Activated T-helper 17 cell treated with anti-CD3 and anti-CD28 coated beads, Interleukin-2, amount 50 U/mL, for 72 hours (primary cell): Measurements from ENCODE around the gene NAALADL2. TPM values are rescaled to one million over a fixed set of nuclear protein-coding genes. Genes with fewer than 3 reads are reported as not detected.

Experiments used
- ATAC-seq: fragments of 150-1000 bp; cut with Tn5 transposase; replicated peaks from 2 replicates; pipeline ENCODE4 v1.10.0; 2021; ENCODE audit warnings: mild to moderate bottlenecking, moderate library complexity
- H3K27ac Mint-ChIP-seq: one replicate; pipeline ENCODE4 v1.8.0; 2022; ENCODE audit warnings: mixed read lengths
- H3K27me3 Mint-ChIP-seq: one replicate; pipeline ENCODE4 v1.8.0; 2022; ENCODE audit warnings: mixed read lengths
- H3K36me3 Mint-ChIP-seq: one replicate; pipeline ENCODE4 v1.8.0; 2022; ENCODE audit warnings: low read depth, mild to moderate bottlenecking, mixed read lengths
- H3K4me1 Mint-ChIP-seq: one replicate; pipeline ENCODE4 v1.8.0; 2022; ENCODE audit warnings: mixed read lengths
- H3K4me3 Mint-ChIP-seq: one replicate; pipeline ENCODE4 v1.8.0; 2022; ENCODE audit warnings: mild to moderate bottlenecking, mixed read lengths
- H3K9me3 Mint-ChIP-seq: one replicate; pipeline ENCODE4 v1.8.0; 2022; ENCODE audit warnings: mixed read lengths
- total RNA-seq, 2 donors: library from RNA; stranded (reverse); gene quantifications; one replicate each; pipeline ENCODE4 v1.2.3, GENCODE V29; 2022

Gene NAALADL2
- total RNA-seq, 2 donors from 2014 or later = not detected

DNA sequence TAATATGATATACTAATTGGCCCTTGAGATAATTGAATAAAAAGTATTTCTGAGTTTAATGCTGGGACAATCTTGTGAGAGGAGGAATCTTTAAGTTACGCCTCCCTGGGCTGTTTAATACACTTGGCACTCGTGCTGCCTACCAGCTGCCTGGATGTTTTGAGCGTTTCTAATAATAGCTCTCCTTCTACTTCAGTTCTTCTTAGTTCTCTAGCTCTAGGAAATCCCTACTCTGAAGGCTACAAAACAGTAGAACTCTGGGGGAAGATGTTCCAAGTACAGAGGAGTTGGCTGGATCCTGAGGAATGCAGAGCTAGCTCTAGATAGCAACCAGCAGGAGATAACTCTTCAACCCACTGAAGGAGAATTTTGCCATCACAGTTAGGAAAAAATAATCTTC, 3.5 kb downstream of the NAALADL2 start:
- ATAC-seq = no peak
- Mint-ChIP-seq H3K27me3 (no peaks in the 10 kb centered on the region), H3K4me3 (no peak overlapping the region), H3K36me3 (no peaks in the 10 kb centered on the region), H3K27ac (no peak overlapping the region), H3K9me3 (peaks cover 4% of the 10 kb centered on the region), H3K4me1 (no peaks in the 10 kb centered on the region)

DNA sequence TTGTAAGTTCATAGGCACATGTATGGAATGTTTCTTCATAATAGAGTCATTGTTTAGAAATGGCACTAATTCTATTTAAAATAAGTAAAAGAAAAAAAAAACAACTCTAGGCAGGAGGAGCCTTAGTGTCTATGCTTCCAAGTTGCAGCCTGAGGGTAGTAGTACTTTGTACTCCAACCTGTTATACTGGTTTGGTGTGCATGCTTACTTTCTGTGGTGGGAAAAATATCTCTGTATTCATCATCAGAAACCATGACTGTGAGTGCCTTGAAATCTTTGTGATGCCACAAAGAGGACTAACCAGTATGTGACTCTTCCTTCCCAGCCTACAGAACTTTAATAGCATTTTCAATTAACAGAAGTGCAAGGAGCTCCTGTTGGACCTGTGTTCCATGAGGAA, 4.4 kb downstream of the NAALADL2 start:
- Mint-ChIP-seq H3K4me3 (no peak overlapping the region), H3K36me3 (no peaks in the 10 kb centered on the region), H3K9me3 (peaks cover 4% of the 10 kb centered on the region), H3K27me3 (no peaks in the 10 kb centered on the region), H3K4me1 (no peaks in the 10 kb centered on the region), H3K27ac (no peak overlapping the region)
- no peak for ATAC-seq

DNA sequence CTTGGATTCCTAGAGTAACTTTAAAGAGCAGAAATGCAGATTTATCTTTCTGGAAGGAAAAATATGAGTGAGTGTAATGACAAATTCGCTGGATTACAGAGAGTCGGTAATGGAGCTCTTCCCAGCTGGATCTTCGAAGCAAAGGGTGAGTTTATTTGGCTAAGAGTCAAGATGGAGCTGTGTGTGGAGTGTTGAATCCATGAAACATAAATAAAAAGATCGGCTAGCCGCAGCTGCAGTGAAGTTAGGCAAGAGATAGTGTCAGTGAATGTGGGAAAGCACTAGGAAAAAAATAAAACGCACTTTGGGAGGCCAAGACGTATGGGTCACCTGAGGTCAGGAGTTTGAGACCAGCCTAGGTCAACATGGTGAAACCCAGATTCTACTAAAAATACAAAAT, 10.3 kb downstream of the NAALADL2 start:
- H3K36me3 Mint-ChIP-seq = no peaks in the 10 kb centered on the region
- H3K9me3 Mint-ChIP-seq = no peaks in the 10 kb centered on the region
- no peaks in the 10 kb centered on the region for H3K27me3 Mint-ChIP-seq
- no peak for ATAC-seq
- H3K4me3 Mint-ChIP-seq = no peak overlapping the region
- H3K4me1 Mint-ChIP-seq = no peaks in the 10 kb centered on the region
- no peak overlapping the region for H3K27ac Mint-ChIP-seq

DNA sequence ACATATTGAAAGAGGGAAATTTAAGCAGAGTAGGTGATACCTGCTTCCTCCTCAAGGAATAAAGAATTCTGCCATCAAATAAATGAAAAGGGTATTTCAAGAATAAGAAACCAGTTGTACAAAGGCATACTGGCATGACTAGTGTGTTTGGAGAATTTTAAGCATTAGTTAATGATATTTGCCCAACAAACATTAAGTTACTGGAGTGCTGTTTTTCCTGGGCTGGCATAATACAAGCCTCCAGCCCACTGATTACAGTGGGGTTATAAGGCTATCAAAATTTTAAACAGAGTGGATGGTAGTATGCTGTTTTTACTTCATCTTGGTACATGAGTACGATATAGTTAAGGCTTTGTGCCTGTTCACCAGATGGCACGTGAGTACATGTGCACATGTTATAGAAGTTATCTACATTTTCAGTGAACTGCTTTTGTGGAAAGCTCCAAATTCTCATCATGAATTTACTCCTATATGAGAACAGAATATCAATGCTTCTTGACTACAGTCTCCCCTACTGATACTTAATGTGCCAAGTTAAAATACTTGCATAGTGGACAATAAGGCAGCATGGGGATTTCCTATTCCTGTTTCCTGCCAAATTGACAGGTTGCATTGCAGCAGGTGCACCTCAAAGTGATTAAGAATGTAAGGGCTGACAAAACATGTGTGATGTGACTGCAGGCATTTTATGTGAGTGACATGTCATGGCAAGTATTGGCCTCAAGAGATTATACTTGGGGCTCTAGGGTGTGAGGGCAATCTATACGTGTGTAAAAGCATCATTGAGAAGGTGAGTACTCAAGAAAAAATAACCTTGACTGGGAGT, 14.9 kb downstream of the NAALADL2 start:
- no peaks in the 10 kb centered on the region for H3K27me3 Mint-ChIP-seq
- no peaks in the 10 kb centered on the region for H3K36me3 Mint-ChIP-seq
- no peak overlapping the region for H3K4me3 Mint-ChIP-seq
- no peaks in the 10 kb centered on the region for H3K4me1 Mint-ChIP-seq
- ATAC-seq = no peak
- H3K9me3 Mint-ChIP-seq = peaks cover 4% of the 10 kb centered on the region
- no peak overlapping the region for H3K27ac Mint-ChIP-seq

DNA sequence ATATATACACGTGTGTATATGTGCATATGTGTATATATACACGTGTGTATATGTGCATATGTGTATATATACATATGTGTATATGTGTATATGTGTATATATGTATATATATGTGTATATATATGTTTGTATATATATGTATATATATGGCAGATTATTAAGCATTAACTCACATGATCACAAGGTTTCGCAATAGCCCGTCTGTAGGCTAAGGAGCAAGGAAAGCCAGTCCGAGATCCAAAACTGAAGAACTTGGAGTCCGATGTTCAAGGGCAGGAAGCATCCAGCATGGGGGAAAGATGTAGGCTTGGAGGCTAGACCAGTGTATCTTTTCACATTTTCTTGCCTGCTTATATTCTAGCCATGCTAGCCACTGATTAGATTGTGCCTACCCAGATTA, 23.7 kb downstream of the NAALADL2 start:
- Mint-ChIP-seq H3K9me3 (peaks cover 11% of the 10 kb centered on the region), H3K4me1 (no peaks in the 10 kb centered on the region), H3K27me3 (no peaks in the 10 kb centered on the region), H3K36me3 (no peaks in the 10 kb centered on the region), H3K4me3 (no peak overlapping the region), H3K27ac (no peak overlapping the region)
- no peak for ATAC-seq

DNA sequence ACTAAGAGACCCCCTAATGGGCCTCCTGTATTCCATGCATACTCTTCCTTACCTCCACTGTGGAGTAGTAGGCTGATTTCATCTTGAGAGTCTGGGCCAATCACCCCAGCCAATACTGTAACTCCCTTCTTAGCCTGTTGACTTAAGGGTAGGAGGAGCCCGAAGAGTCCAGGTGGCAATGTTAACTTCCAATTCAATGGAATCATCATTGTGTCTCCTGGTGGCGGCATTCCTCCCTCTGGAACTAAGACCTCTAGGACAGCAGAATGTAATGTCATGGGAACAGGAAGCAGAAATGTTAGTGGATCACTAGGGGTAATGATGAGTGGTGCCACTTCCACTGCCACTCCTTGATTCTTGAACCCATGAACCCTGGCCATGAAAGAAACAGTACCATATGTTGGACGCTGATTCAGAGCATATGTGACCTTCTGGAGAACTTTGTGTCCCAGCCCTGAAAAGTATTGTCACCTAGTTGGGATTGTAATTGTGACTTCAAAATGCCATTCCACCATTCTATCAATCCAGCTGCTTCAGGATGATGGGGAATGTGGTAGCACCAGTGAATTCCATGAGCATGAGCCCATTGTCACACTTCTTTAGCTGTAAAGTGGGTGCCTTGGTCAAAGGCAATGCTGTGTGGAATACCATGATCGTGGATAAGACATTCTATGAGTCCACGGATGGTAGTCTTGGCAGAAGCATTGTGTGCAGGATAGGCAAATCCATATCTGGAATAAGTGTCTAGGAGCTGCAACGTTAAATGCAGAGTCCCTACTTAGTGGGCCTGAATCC, 24.9 kb downstream of the NAALADL2 start:
- H3K9me3 Mint-ChIP-seq = peaks cover 7% of the 10 kb centered on the region
- H3K27ac Mint-ChIP-seq = no peak overlapping the region
- H3K36me3 Mint-ChIP-seq = no peaks in the 10 kb centered on the region
- H3K27me3 Mint-ChIP-seq = no peaks in the 10 kb centered on the region
- H3K4me1 Mint-ChIP-seq = no peaks in the 10 kb centered on the region
- no peak overlapping the region for H3K4me3 Mint-ChIP-seq
- ATAC-seq = no peak

DNA sequence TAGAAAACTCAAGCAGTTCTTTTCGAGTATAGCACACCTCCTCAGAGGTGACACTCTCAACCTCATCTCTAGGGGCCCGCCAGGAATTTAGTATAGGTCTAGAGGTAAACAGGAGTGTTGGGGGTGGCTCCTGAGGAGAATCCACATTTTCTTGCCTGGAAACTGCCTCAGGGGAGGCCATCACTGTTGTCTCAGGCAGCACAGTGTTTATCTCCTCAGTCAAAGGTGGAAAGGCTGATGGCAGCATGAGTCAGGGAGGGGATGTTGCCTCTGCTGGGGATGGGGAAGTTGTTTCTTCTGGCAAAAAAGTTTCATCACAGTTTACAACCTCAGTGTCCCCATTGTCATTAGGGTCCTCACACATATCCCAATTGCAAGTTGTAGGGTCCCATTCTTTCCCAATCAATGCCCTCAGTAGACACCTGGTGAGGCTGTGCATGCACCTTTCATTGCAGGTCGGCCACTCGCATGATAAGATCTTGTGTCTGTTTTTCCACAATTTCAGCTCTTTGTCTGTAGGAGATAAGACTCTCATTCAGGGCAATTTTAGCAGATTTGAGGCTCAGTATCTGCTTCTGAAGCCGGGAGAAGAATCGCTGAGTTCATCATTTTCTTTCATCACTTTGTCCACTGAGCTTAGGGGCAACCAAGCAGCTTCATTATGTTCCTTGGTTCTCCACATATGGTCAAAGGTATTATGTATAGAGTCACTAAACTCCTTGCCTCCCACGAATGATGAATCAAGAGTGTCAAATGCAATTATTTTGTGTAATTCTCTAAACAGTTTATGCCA, 25.8 kb downstream of the NAALADL2 start:
- no peak overlapping the region for H3K27ac Mint-ChIP-seq
- H3K9me3 Mint-ChIP-seq = peaks cover 2% of the 10 kb centered on the region
- H3K4me3 Mint-ChIP-seq = no peak overlapping the region
- H3K4me1 Mint-ChIP-seq = no peaks in the 10 kb centered on the region
- no peaks in the 10 kb centered on the region for H3K27me3 Mint-ChIP-seq
- no peak for ATAC-seq
- H3K36me3 Mint-ChIP-seq = no peaks in the 10 kb centered on the region

DNA sequence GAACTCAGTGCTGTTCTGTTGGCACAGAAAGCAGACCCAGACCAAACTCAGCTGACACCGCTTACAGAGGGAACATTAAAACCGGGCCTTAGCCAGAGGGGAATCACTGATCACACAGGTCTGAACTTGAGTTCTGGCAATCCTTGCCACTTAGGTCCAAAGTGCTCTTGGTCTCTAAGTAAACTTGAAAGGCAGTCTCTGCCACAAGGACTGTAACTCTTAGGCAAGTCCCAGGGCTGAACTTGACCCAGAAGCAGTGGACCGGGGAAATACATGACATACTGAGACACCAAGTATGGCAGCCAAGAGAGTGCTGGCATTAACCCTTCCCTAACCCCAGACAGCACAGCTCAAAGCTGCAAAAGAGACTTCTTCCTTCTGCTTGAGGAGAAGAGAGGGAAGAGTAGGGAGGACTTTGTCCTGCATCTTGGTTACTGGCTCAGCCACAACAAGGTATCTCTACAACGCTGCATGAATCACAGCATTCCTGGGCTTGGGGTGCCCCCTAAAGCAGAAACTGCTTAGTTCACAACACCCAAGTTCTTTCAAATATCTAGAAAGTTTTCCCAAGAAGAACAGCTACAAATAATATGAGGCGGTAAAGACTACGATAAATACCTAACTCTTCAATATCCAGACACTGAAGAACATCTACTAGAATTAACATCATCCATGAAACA, 32.5 kb downstream of the NAALADL2 start:
- Mint-ChIP-seq H3K4me3 (no peak overlapping the region), H3K27me3 (no peaks in the 10 kb centered on the region), H3K27ac (no peak overlapping the region), H3K9me3 (peaks cover 5% of the 10 kb centered on the region), H3K4me1 (no peaks in the 10 kb centered on the region), H3K36me3 (no peaks in the 10 kb centered on the region)
- no peak for ATAC-seq

DNA sequence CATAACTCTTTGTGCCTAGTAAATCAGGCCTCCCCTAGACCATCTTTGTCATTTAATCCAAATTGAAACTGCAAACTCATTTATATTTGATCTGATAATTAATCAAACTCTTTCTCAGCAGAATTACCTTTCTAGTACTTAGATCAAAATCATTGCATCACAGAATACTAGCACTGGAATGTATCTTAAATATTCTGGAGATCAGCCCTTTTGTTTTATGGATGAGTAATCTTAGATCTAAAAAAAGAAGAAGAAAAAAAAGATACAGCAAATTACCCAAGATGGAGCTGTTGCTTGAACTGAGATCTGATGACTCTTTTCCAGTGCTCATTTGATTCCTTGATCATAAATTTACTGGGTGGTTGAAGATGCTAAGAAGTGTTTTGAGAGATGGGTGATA, 47.9 kb downstream of the NAALADL2 start:
- Mint-ChIP-seq H3K27ac (no peak overlapping the region), H3K4me3 (no peak overlapping the region), H3K36me3 (no peaks in the 10 kb centered on the region), H3K9me3 (no peaks in the 10 kb centered on the region), H3K4me1 (no peaks in the 10 kb centered on the region), H3K27me3 (no peaks in the 10 kb centered on the region)
- no peak for ATAC-seq

DNA sequence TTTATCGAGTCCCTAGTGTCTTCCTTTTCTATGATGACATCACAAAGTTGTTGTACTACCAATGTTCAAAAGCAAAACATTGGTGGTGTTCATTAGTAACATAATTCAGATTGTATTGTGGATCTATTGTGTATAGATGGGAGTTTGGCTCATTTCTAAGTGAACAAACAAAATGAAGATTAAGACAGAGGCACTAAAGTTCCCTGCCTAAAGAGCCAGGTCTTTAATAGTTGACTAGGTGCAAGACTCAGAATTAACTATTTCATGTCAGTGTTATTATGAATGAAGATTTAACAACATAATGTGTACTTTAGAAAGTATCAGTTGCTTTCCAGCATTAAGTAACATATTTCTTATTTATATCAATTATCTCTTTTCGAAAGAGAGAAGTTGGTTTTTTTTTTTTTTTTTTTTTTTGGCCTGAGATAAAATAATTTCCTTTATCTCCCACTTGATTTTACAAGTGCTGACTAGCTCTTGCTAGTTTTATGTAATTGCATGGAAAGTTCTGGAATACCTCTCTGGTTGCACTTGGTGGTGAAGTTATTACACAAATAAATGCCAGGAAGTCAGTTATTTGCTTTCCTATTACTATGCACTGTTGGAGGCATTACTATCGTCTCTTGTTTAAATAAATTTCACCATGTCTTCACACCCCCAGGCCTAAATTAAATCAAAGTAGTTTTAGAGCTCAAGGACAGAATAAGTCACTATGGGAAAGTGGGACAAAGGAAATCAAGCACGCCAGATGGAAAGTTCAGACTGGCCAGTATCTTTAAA, 48.7 kb downstream of the NAALADL2 start:
- H3K4me1 Mint-ChIP-seq = no peaks in the 10 kb centered on the region
- no peaks in the 10 kb centered on the region for H3K9me3 Mint-ChIP-seq
- no peaks in the 10 kb centered on the region for H3K27me3 Mint-ChIP-seq
- no peak overlapping the region for H3K27ac Mint-ChIP-seq
- no peaks in the 10 kb centered on the region for H3K36me3 Mint-ChIP-seq
- no peak overlapping the region for H3K4me3 Mint-ChIP-seq
- ATAC-seq = no peak

DNA sequence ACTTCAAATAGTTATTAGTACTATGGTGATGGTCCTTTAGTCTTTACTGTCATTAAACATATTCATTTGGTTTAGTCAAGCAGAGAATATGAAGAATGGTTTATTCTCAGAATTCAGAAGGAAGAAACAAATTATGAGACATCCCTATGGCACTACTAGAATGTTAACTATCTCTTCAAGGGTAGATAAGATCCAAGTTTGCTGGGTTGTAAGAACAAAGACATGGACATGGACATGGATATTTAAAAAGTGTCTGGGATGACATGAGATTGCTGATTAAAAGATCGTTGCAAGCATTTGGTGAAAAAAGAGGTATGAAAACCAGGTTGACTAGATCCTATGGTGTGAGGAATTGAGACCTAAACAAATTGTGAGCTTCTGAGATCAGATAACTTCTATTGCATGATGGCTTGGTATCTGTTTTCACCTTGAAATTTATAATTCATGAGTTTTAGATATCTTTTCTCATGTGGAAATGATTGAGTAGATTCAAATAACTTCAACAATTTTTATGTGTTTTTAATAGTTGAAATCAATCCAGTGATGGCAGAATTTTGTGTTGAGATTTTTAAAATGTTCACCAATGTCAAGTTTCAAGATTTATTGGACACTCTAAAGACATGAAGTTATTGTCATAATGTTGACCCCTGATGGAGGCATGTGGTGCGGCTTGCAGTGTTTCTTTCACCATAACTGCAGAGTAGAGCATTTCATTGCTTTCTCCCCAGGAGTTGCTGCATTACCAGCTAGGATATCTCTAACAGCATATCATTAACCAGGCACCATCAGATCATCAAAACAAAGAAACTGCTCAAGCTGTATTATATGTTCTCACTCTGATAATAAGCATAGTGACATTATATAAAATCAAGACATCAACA, 72.6 kb downstream of the NAALADL2 start:
- no peak overlapping the region for H3K4me3 Mint-ChIP-seq
- H3K27me3 Mint-ChIP-seq = no peaks in the 10 kb centered on the region
- no peak for ATAC-seq
- H3K36me3 Mint-ChIP-seq = no peaks in the 10 kb centered on the region
- H3K9me3 Mint-ChIP-seq = no peaks in the 10 kb centered on the region
- H3K4me1 Mint-ChIP-seq = no peaks in the 10 kb centered on the region
- H3K27ac Mint-ChIP-seq = no peak overlapping the region

DNA sequence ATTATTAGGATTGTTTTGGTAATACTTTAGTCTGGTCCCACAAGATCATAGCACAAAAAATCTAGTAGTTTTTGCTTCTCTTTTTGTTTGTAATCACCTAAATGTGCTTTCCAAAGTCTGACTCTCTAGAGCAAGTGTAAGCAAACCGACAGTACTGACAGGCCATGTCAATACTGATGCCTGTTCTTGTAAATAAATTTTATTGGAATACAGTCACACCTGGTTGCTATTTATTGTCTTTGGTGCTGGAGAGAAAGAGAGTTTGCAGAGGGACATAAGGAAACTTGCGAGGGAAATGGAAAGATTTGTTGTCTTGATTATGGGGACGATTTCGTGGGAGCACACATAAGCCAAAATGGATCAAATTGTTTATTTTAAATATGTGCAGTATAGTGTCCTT, 77.5 kb downstream of the NAALADL2 start:
- Mint-ChIP-seq H3K4me1 (no peaks in the 10 kb centered on the region), H3K27me3 (no peaks in the 10 kb centered on the region), H3K4me3 (no peak overlapping the region), H3K9me3 (peaks cover 6% of the 10 kb centered on the region), H3K36me3 (no peaks in the 10 kb centered on the region), H3K27ac (no peak overlapping the region)
- no peak for ATAC-seq

DNA sequence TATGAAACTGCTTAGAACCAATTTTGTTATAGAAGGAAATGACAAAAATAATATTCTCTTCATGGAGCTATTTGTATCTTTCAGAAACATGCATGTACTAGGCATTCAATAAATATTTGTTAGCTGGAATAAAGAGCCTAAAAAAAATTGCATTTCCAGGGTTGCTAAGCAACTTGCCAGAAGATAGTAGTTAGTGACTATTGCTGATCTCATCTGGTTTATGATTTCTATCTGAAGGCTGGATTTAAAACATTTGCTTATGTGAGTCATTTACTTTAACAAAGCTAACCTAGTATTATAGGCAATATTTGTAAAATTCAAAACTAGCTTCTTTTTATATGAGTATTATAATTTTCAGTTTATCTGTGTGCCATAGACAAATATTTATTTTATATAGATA, 78.3 kb downstream of the NAALADL2 start:
- Mint-ChIP-seq H3K27me3 (no peaks in the 10 kb centered on the region), H3K9me3 (peaks cover 6% of the 10 kb centered on the region), H3K4me1 (no peaks in the 10 kb centered on the region), H3K36me3 (no peaks in the 10 kb centered on the region), H3K4me3 (no peak overlapping the region), H3K27ac (no peak overlapping the region)
- ATAC-seq = no peak
